ENCODE data around the gene ZNF778. TPM values are rescaled to one million over a fixed set of nuclear protein-coding genes. Genes with fewer than 3 reads are reported as not detected.
A peak's percentile ranks its signal among the peaks of the same experiment; 100 is the strongest.

ZNF778 gene
- total RNA-seq, 3 donors from 2014 or later: 4.7 to 8.8 (median 7.2) TPM

DNA sequence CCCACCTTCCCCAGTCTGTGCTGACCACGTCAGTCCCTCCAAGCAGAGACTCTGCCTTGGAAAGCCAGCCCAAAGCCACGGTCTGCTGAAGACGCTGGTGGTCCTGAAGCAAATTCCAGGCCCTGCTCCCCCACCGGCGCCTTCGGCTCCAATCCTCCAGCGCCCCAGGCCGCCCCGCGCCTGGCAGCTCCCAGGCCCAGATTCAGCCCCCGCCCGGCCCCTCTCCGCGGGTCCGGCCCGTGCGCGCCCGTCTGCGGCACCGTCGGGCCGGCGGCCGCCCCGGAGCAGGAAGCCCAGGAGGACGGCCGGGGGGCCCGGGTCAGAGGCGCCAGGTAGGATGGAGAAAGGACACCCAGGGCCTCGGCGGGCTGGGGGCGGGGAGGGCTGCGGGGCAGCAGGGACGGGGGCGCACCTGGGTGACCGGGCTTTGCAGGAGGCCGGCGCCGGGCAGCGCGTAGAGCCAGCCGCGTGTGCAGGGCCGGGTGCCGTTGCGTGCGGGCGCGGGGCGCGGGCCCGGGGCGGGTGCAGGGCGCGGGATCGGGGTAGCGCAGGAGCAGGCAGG is 16.6 kb upstream of the ZNF778 start:
- Histone ChIP-seq H3K4me1 (ENCODE audit: low read depth) (peaks cover 13% of the 10 kb centered on the region), H3K36me3 (ENCODE audit: low read depth) (no peaks in the 10 kb centered on the region), H3K9me3 (no peaks in the 10 kb centered on the region), H3K4me3 (no peak overlapping the region)
- ATAC-seq (no peak), DNase-seq (no peak)
- TF ChIP-seq, protein P1, sequence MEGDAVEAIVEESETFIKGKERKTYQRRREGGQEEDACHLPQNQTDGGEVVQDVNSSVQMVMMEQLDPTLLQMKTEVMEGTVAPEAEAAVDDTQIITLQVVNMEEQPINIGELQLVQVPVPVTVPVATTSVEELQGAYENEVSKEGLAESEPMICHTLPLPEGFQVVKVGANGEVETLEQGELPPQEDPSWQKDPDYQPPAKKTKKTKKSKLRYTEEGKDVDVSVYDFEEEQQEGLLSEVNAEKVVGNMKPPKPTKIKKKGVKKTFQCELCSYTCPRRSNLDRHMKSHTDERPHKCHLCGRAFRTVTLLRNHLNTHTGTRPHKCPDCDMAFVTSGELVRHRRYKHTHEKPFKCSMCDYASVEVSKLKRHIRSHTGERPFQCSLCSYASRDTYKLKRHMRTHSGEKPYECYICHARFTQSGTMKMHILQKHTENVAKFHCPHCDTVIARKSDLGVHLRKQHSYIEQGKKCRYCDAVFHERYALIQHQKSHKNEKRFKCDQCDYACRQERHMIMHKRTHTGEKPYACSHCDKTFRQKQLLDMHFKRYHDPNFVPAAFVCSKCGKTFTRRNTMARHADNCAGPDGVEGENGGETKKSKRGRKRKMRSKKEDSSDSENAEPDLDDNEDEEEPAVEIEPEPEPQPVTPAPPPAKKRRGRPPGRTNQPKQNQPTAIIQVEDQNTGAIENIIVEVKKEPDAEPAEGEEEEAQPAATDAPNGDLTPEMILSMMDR (IDR thresholded peaks at IDR 0.05): no peak
- intact Hi-C loops (cut with DNase I, micrococcal nuclease): no loop called here

DNA sequence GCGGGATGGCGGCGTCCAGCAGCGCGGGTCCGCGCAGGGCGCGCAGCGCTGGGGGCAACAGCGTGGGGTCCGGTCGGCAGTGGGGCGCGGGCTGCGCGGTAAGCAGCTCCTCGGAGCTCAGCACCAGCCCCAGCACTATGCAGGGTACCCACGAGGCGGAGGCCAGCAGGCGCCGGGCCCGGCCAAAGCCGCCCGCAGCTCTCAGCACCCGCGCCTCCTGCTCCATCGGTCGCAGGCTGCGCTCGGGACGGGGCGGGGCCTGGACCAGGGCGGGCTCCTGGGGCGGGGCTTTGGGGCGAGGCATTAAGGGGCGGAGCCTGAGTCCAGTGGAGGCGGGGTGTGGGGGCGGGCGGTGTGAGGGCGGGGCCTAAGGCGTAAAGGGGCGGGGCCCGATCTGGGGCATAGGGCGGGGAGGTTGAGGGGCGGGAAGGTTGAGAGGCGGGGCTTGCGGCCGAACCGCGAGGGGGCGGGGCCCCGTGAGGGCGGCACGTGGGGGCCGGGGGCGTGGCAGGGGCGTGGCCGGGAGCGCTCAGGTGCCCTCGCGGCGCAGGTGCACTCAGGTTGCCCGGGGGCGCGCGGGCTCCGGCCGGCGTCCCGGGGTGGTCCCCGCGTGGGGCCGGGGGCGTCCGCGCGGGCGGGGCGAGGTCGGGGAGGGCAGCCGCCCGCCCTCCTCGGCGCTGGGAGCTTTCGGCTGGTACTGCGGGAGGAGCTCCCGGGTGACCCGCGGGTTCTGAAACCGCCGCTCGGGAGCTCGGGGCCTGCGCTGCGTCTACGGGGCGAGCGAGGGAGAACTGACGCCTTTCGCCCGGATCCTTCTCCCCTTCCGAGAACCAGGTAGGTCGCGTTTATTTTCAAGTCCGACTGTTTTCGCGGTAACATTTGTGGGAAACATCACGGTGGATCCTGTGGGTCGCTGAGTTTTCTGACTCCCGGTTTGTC is 15.8 kb upstream of the ZNF778 start:
- Histone ChIP-seq H3K4me3 (no peak overlapping the region), H3K4me1 (ENCODE audit: low read depth) (peaks cover 13% of the 10 kb centered on the region), H3K9me3 (no peaks in the 10 kb centered on the region), H3K36me3 (ENCODE audit: low read depth) (no peaks in the 10 kb centered on the region)
- peak; percentile 96 for ATAC-seq
- intact Hi-C loops (cut with DNase I, micrococcal nuclease): no loop called here
- TF ChIP-seq, protein P1 (IDR thresholded peaks at IDR 0.05): no peak
- DNase-seq: peak; percentile 89 to 93 (median 89)

DNA sequence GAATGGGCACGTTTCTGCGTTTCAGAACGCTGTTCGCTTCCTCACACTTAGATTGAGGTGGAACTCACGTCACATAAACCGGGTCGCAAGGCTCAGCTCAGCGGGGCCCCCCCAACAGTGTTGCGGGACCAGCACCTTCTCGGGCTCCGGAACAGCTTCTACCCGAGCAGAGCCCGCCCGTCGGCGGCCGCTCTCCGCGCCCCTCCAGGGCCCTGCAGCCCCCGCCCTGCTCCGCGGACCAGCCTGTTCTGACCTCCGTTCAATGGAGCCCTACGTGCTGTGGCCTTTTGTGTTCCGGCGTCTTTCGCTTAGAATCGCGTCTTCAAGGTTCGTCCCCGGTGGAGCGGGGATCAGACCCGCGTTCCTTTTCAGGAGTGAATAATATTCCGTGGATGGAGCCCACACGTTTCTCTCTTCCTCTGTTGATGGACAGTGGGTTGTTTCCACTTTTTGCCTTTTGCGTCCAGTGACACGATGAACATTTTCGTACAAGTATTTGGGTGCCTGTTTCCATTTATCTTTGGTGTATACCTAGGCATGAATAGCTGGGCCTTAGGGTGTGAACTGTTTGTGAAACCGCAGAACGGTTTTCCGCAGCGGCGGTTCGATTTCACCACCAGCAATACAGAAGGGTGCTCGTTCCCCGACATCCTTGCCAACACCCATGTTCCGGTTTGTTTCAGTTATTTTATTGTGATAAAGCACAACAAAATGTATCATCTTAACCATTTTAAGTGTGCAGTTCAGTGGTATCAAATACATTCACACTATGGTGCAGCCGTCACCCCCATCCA is 14.9 kb upstream of the ZNF778 start:
- TF ChIP-seq, protein P1 (IDR thresholded peaks at IDR 0.05): no peak
- Histone ChIP-seq H3K4me1 (ENCODE audit: low read depth) (peaks cover 13% of the 10 kb centered on the region), H3K4me3 (no peak overlapping the region), H3K36me3 (ENCODE audit: low read depth) (no peaks in the 10 kb centered on the region), H3K9me3 (no peaks in the 10 kb centered on the region)
- ATAC-seq: no peak
- peak in 1 of 3 donors; percentile 52 for DNase-seq
- intact Hi-C loops (cut with DNase I, micrococcal nuclease): no loop called here

DNA sequence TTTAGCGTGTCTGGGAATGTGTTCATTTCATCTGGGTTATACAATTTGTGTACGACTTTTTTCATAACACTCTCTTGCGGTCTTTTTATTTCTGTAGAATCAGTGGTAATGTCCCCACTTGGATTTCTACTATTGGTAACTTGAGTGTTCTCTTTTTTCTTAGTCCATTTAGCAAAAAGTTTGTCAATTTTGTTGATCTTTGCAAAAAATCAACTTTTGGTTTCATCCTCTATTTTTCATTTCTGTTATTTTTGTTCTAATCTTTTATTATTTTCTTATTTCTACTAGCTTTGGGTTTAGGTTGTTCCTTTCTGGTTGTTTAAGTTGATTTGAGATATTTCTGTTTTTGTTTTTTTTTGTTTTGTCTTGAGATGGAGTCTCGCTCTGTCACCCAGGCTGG is 9.5 kb upstream of the ZNF778 start:
- H3K4me3 ChIP-seq: no peak overlapping the region
- DNase-seq (no peak), ATAC-seq (no peak)
- intact Hi-C loops (cut with DNase I, micrococcal nuclease): no loop called here
- TF ChIP-seq, protein P1 (IDR thresholded peaks at IDR 0.05): no peak
- H3K36me3 ChIP-seq (ENCODE audit: low read depth): no peaks in the 10 kb centered on the region
- no peaks in the 10 kb centered on the region for H3K4me1 ChIP-seq (ENCODE audit: low read depth)
- H3K9me3 ChIP-seq: no peaks in the 10 kb centered on the region

DNA sequence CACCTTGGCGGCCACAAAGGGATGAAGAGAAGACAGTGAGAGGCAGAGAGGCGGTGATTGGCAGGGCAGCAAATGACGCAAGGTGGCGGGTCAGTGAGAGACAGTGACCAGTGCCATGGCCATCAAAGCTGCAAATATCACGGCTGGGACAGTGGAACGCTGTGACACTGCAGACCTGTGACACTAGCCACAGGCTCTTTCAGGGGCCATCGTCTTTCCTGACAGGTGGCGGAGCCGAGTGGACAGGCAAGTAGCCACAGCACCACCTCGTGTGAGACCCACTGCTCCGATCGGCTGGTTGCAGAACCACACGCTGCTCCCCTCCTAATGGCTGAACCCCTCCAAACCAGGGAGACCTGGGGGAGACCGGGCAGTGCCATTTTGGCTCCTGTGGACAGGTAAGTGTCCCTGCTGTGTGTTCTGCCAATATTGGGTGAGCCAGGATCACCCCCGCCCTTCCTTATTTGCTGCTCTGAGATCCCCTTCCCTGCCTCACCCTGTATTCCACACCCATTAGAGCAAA is 7.9 kb upstream of the ZNF778 start:
- intact Hi-C loops (cut with DNase I, micrococcal nuclease): no loop called here
- ATAC-seq: peak; percentile 48
- TF ChIP-seq, protein P1 (IDR thresholded peaks at IDR 0.05): no peak
- no peak overlapping the region for H3K4me3 ChIP-seq
- no peak for DNase-seq
- H3K36me3 ChIP-seq (ENCODE audit: low read depth): no peaks in the 10 kb centered on the region
- H3K9me3 ChIP-seq: no peaks in the 10 kb centered on the region
- H3K4me1 ChIP-seq (ENCODE audit: low read depth): no peaks in the 10 kb centered on the region
